Skeletal muscle satellite cell (primary cell): ENCODE measurements around the gene MREG.

Experiments used
- H3K27me3 ChIP-seq: 2 replicates; pipeline ENCODE4 v1.7.0; 2013; ENCODE audit warnings: low read length; ENCODE audit not compliant: control insufficient read depth, insufficient read depth
- H3K36me3 ChIP-seq: 2 replicates; pipeline ENCODE4 v1.7.0; 2013; ENCODE audit warnings: mild to moderate bottlenecking, control low read depth, low read length; ENCODE audit not compliant: insufficient read depth
- H3K4me1 ChIP-seq: 2 replicates; pipeline ENCODE4 v1.7.0; 2013; ENCODE audit warnings: low read length; ENCODE audit not compliant: control insufficient read depth, insufficient read depth
- H3K4me2 ChIP-seq: 2 replicates; pipeline ENCODE4 v1.7.0; 2013; ENCODE audit warnings: mild to moderate bottlenecking, low read length
- H3K4me3 ChIP-seq: 2 replicates; pipeline ENCODE4 v1.7.0; 2013; ENCODE audit warnings: low read length
- H3K9ac ChIP-seq: 2 replicates; pipeline ENCODE4 v1.7.0; 2013; ENCODE audit warnings: mild to moderate bottlenecking, low read depth, low read length, moderate library complexity
- H3K9me3 ChIP-seq: replicated peaks from 2 replicates; pipeline ENCODE4 v1.7.0; 2013; ENCODE audit warnings: mild to moderate bottlenecking, control low read depth, low read length

The MREG gene

DNA sequence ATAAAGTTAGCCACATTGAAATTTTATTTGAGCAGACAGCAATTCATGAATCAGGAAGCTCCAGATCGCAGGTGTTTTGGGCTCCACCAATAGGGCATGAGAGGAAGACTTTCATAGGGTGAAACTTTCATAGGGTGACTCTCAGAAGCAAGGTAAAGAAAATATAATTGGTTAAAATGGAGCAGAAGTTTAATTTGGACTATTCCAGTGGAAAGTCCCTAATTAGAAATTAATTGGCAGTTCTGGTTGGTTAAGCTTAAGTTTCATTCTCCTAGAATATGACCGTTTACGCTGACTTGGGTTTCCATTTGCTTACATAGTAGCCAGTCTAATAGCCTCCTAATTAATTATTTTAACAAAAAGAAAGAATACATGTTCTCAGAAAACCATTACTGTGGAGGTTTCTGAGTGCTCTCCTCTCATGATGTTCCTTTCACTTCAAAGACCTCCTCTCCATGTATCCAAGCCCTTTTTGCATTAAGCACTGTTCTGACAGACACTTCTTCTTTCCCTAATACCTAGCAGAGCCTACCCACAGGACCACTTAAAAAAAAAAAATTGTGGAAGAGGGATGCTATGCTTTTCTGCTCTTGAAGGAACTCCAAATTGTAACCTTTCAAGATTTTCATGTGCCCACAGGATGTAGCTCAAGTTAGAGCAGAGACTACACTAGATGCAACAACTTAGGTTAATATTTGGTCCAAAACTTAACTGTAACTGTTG is 99.1 kb downstream of the MREG start:
- Histone ChIP-seq H3K36me3 (no peaks in the 10 kb centered on the region), H3K4me1 (peaks cover 15% of the 10 kb centered on the region), H3K4me3 (no peak overlapping the region), H3K9ac (no peak overlapping the region), H3K9me3 (no peaks in the 10 kb centered on the region), H3K27me3 (no peaks in the 10 kb centered on the region), H3K4me2 (no peak overlapping the region)

DNA sequence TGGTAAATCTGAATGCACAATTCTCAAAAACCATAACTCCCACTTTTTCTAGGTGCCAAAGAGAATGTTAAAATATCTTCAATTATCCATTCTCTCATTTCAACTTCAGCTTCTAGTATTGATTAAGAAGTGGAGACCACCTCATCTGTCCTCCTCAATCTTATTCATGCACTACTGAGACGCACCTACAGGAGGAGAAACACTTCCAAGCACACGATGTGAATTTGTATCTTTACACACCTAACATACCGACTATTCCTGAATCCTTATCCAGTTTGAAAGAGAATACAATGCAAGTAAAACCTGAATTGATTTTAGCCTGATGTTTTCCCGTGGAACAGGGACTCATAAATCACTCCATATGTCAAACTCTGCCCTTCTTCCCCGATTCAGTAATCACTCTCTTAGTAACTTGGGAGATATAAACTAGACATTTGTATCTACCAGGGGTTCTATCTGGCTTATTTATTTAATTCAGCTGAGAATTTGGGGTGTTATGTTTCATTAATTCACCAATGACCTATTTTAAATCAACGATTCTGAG is 101.0 kb downstream of the MREG start:
- Histone ChIP-seq H3K9me3 (no peaks in the 10 kb centered on the region), H3K4me1 (no peaks in the 10 kb centered on the region), H3K9ac (no peak overlapping the region), H3K4me2 (no peak overlapping the region), H3K4me3 (no peak overlapping the region), H3K36me3 (no peaks in the 10 kb centered on the region), H3K27me3 (no peaks in the 10 kb centered on the region)

DNA sequence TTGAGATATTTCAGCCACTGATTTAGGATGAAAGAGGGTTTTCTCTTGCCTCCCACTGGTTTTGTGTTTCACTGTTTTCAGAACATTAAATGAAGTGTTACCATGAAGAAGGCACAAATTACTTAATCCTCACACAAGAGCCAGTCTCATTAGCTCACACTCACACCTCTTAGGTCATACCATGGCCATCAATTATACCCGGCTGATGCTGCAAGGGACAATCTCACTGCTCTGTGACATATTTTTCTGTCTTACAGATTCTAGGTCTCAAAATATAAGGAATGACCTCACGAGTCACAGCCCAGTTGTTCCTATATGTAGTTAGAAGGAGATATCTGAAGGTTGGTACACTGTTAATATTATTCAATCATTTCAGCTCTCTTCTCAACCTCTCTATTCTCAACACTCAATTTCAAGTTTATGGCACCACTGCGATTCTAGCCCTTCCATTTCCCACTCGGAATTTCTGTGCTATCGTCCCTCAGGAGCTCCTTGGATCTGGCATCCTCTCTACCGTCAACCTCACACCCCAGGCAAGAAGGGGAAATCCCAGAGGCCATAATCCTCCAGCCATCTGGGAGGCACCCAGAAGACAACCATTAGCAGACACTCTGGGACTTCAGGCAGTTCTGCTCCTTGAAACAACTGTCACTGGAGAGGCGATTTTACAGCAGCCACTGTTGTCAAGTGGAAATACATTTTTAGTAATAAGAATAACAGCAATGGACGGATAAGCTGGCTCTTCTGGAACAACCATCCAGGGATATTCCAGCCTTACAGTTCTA is 101.9 kb downstream of the MREG start:
- Histone ChIP-seq H3K9ac (no peak overlapping the region), H3K36me3 (no peaks in the 10 kb centered on the region), H3K4me2 (no peak overlapping the region), H3K27me3 (no peaks in the 10 kb centered on the region), H3K4me1 (no peaks in the 10 kb centered on the region), H3K9me3 (no peaks in the 10 kb centered on the region), H3K4me3 (no peak overlapping the region)

DNA sequence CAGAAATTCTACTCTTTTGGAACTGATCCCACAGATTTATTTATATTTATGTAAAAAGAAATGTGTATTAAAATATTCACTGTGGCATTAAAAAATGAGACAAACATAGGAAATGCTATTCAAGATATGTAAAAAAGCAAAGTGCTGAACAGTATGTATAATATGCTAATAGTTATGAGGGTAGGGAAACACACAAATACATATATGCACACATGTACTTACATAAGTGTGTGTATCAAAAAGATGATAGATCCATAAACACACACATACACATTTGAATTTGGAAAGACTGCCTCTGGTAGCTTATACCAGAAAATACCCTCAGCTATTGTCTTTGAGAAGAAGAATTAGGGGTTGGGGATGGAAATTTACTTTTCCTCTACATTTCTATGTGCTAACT is 103.2 kb downstream of the MREG start:
- Histone ChIP-seq H3K4me1 (no peaks in the 10 kb centered on the region), H3K9ac (no peak overlapping the region), H3K27me3 (no peaks in the 10 kb centered on the region), H3K4me2 (no peak overlapping the region), H3K9me3 (no peaks in the 10 kb centered on the region), H3K4me3 (no peak overlapping the region), H3K36me3 (no peaks in the 10 kb centered on the region)

DNA sequence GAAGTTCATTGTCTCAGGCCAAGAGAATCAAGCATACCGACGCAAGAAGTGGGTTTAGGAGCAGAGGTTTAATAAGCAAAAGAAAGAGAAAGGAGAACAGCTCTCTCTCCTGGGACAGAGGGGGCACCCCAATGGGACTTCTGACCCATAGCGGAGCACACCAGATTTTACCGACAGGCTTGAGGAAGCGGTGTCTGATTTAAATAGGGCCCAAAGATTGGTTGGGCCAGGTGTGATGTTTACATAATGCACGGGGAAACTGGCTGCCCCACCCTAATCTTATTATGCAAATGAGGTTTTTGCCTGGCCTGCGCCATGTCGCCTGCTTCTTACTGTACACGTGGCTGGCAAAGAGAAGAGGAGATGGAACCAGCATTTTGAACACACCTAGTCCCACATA is 106.2 kb downstream of the MREG start:
- H3K4me1 ChIP-seq, result peaks cover 13% of the 10 kb centered on the region
- no peak overlapping the region for H3K9ac ChIP-seq
- no peaks in the 10 kb centered on the region for H3K9me3 ChIP-seq
- no peak overlapping the region for H3K4me2 ChIP-seq
- no peak overlapping the region for H3K4me3 ChIP-seq
- no peaks in the 10 kb centered on the region for H3K27me3 ChIP-seq
- H3K36me3 ChIP-seq, result no peaks in the 10 kb centered on the region

DNA sequence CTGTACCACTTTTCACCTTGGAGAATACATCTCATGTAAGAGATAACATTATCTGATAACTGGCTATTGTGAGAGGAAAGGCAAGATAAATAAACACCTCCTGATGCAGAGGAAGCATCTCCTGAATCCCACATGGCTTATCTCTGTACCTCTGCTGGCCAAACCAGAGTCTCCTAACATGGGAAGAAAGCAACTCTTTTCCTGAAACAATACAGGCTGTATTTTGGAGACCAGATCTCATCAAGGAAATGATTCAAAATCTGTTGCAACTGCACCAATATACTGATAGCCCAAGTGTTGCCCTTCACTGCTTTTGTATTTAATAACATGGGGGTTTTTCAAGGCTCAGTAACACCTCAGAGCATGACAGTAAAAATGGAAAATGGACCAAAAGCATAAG is 106.9 kb downstream of the MREG start:
- H3K4me3 ChIP-seq, result no peak overlapping the region

DNA sequence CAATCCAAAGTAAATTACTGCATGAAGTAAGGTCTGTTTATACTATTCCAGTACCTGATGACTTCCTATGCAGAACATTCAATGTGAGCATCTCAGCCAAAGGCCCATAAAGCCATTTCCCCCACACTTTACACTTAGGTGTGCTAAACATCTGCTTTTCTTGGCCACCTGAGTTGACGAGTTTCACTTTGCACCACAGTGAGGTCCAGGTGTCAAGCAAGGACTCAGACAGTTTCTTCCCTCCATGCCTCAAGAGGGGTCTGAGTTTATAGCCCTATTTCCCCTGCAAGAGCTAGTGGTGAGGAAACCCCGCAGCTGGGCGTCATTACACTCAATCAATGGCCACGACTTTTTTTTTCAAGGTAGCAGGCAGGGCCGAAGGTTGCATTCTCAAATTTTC is 107.7 kb downstream of the MREG start:
- Histone ChIP-seq H3K27me3 (no peaks in the 10 kb centered on the region), H3K36me3 (no peaks in the 10 kb centered on the region), H3K9me3 (no peaks in the 10 kb centered on the region), H3K4me3 (no peak overlapping the region), H3K4me1 (peaks cover 16% of the 10 kb centered on the region), H3K9ac (no peak overlapping the region), H3K4me2 (no peak overlapping the region)

More for the DNA sequence above, 106.9 kb downstream of the MREG start:
- no peak overlapping the region for H3K9ac ChIP-seq
- H3K36me3 ChIP-seq, result no peaks in the 10 kb centered on the region
- peaks cover 13% of the 10 kb centered on the region for H3K4me1 ChIP-seq
- no peak overlapping the region for H3K4me2 ChIP-seq
- H3K27me3 ChIP-seq, result no peaks in the 10 kb centered on the region
- H3K9me3 ChIP-seq, result no peaks in the 10 kb centered on the region

DNA sequence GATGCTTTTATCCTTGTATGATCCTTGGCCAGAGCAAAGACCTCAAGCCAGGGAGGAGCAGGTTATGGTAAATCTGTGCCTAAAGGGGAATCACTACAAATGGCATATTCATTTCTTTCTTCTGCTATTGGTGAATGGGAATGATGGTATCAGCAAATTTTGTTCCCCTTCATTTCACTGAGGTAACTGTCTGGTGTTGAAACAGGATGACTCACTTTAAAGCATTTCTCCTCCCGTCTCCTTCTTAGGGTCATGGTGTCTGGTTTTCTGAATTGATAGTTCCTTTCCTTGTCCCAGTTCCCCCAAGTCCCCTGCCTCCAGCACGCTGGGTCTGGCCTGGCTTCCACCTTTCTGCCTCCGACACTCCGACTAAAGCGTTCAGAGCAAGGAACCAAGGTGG is 109.2 kb downstream of the MREG start:
- no peaks in the 10 kb centered on the region for H3K9me3 ChIP-seq
- no peak overlapping the region for H3K9ac ChIP-seq
- no peak overlapping the region for H3K4me3 ChIP-seq
- no peak overlapping the region for H3K4me2 ChIP-seq
- H3K27me3 ChIP-seq, result no peaks in the 10 kb centered on the region
- peaks cover 32% of the 10 kb centered on the region for H3K4me1 ChIP-seq
- H3K36me3 ChIP-seq, result no peaks in the 10 kb centered on the region

DNA sequence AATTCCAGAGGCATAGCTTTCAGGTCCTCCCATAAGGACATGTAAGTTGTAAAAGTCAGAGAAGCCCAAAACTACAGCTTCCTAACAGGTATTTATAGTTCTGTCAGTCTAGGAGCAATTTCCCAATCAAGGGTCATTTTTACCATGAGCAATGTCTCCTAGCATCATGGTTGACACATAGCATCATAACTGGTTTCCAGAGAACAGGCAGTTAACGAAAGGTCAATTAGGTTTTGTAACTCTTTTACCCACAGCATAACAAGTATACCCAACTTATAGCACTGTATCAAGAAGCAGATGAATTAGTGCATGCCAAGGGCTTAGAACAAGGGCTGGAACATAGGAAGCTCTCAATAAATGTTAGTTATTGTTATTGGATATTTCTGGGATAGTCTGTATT is 110.1 kb downstream of the MREG start:
- Histone ChIP-seq H3K36me3 (no peaks in the 10 kb centered on the region), H3K27me3 (no peaks in the 10 kb centered on the region), H3K4me1 (peaks cover 41% of the 10 kb centered on the region), H3K9ac (no peak overlapping the region), H3K9me3 (no peaks in the 10 kb centered on the region), H3K4me2 (no peak overlapping the region), H3K4me3 (no peak overlapping the region)

DNA sequence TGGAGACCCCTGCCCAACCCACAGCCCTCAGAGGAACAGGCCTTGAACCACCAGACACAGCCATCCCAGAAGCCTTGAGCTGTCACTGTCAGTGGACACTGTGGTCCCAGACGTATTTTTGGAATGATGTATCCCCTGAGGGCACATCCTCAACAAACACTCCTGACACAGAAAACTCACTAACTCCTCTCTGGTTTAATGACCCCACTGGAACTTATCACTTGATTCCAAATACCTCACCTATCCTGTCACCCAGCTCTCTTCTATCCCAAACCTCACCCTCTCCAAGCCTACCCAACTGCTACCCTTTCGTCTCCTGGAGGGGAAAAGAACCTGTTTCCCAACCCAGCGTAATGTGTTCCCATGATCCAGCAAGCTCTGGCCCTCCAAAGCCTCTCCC is 111.6 kb downstream of the MREG start:
- no peak overlapping the region for H3K9ac ChIP-seq
- H3K4me1 ChIP-seq, result peaks cover 41% of the 10 kb centered on the region
- no peak overlapping the region for H3K4me2 ChIP-seq
- no peaks in the 10 kb centered on the region for H3K27me3 ChIP-seq
- no peaks in the 10 kb centered on the region for H3K9me3 ChIP-seq
- no peaks in the 10 kb centered on the region for H3K36me3 ChIP-seq
- H3K4me3 ChIP-seq, result no peak overlapping the region

DNA sequence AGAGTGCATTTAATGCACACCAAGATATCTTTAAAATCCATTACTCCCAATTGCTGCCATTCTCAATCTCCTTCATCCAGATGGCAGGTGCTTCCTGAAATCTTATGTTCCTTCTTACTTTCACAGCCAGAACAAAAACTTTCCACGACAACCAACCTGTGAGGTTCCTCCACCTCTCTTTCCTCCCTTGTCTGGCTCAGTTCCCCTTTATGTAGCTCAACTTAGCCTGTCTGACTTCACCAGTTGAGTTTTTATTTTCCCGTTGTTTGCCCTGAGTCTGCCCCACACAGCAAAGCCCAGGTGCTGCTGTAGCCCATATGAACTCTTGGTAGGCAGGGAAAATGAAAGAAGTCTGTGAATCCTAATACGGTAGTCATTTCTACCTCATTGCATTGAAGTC is 112.5 kb downstream of the MREG start:
- Histone ChIP-seq H3K27me3 (no peaks in the 10 kb centered on the region), H3K36me3 (no peaks in the 10 kb centered on the region), H3K9ac (no peak overlapping the region), H3K4me3 (peak overlapping the region; percentile 13), H3K4me2 (no peak overlapping the region), H3K9me3 (no peaks in the 10 kb centered on the region), H3K4me1 (peaks cover 41% of the 10 kb centered on the region)
